Esophagus squamous epithelium (tissue), 4 donors: ENCODE results near the gene TYW3.

Source experiments
- POLR2A ChIP-seq, 4 donors: fragments of 450-650 bp; IDR thresholded peaks; one replicate each; pipeline ENCODE4 v1.6.1; 2017; ENCODE audit warnings: antibody characterized with exemption in 4 of 4, mild to moderate bottlenecking in 4 of 4, moderate library complexity in 3 of 4
- TF ChIP-seq, protein P1 (sequence below), 6 experiments: fragments of 450-650 bp in 4 of 6; fragments of 200-600 bp in 2 of 6; sonication (generic) in 2 of 6; IDR thresholded peaks; one replicate each; pipeline ENCODE4 v1.5.1; 2016 to 2019; ENCODE audit warnings: antibody characterized with exemption in 6 of 6, mild to moderate bottlenecking in 4 of 6, moderate library complexity in 4 of 6

DNA sequence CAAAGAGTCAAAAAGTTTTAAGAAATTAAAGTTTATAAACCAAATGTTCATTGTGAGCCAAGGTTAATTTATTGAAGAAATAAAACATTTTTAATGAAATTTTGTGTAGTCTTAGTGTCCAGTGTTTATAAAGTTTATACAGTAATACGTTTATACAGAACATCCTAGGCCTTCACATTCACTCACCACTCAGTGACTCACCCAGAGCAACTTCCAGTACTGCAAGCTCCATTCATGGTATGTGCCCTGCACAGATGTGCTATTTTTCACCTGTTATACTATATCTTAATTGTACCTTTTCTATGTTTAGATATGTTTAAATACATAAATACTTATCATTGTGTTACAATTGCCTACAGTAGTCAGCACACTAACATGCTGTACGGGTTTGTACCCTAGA lies 33.6 kb downstream of the TYW3 start:
- TF ChIP-seq, protein P1, sequence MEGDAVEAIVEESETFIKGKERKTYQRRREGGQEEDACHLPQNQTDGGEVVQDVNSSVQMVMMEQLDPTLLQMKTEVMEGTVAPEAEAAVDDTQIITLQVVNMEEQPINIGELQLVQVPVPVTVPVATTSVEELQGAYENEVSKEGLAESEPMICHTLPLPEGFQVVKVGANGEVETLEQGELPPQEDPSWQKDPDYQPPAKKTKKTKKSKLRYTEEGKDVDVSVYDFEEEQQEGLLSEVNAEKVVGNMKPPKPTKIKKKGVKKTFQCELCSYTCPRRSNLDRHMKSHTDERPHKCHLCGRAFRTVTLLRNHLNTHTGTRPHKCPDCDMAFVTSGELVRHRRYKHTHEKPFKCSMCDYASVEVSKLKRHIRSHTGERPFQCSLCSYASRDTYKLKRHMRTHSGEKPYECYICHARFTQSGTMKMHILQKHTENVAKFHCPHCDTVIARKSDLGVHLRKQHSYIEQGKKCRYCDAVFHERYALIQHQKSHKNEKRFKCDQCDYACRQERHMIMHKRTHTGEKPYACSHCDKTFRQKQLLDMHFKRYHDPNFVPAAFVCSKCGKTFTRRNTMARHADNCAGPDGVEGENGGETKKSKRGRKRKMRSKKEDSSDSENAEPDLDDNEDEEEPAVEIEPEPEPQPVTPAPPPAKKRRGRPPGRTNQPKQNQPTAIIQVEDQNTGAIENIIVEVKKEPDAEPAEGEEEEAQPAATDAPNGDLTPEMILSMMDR (IDR thresholded peaks at IDR 0.05), result no peak
- TF ChIP-seq POLR2A (IDR thresholded peaks at IDR 0.05), result no peak
